ENCODE data around the gene TOM1L2.

The TOM1L2 gene

GRCh38 chr17:17931159-17931558 is 41.0 kb downstream of the TOM1L2 start:
- Histone ChIP-seq H4K5ac (ENCODE audit: low read length) (no peak overlapping the region), H2BK5ac (ENCODE audit: low read length) (no peak overlapping the region), H2BK120ac (ENCODE audit: low read depth, low read length) (no peak overlapping the region), H3K36me3 (ENCODE audit: control insufficient read depth, insufficient read depth, low read length) (no peaks in the 10 kb centered on the region), H3K18ac (ENCODE audit: low read length) (no peak overlapping the region), H3K79me2 (ENCODE audit: control insufficient read depth, insufficient read depth, low read length) (no peaks in the 10 kb centered on the region), H2AK5ac (ENCODE audit: low read length) (no peak overlapping the region), H3K4me3 (ENCODE audit: low read length) (no peak overlapping the region), H3K79me1 (ENCODE audit: low read length) (no peaks in the 10 kb centered on the region), H3K4me1 (ENCODE audit: control insufficient read depth, low read depth, low read length) (peaks cover 11% of the 10 kb centered on the region), H3K27ac (ENCODE audit: low read depth, low read length) (no peak overlapping the region), H3K56ac (ENCODE audit: low read length) (no peak overlapping the region), H3K23ac (ENCODE audit: low read length) (peak overlapping the region; percentile 15), H4K8ac (ENCODE audit: low read depth, low read length) (no peak overlapping the region), H2BK15ac (replicated peaks; ENCODE audit: low read depth) (no peak overlapping the region), H3K9ac (ENCODE audit: low read length) (no peak overlapping the region), H3K27me3 (ENCODE audit: insufficient read depth, low read length, poor library complexity) (no peaks in the 10 kb centered on the region), H3K4me2 (ENCODE audit: low read length) (no peak overlapping the region), H3K4ac (ENCODE audit: low read depth, low read length) (no peak overlapping the region)
- WGBS (ENCODE audit: extremely low coverage, insufficient coverage, low lambda C conversion rate) = 100% methylated on average over 1 of the region's 2 CpGs
- no peak for DNase-seq

DNA sequence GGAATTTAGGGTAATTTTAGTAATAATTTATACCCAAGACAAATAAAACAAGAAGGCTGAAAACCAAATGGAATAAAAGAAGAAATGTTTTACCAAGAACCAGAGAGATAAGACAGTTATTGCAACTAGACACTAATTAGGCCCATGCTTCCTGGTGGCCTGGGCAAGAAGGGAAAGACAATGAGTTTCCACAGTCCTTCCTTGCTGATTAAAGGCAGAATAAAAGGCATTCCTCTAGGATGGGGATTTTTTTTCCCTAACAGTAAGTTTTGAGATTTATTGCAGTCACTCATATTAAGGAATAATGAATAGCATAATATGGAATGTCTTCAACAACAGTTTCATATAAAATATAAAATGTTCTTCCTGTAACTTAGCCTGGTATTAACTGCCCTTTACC is 41.5 kb downstream of the TOM1L2 start:
- Histone ChIP-seq H3K36me3 (ENCODE audit: control insufficient read depth, insufficient read depth, low read length) (no peaks in the 10 kb centered on the region), H3K27me3 (ENCODE audit: insufficient read depth, low read length, poor library complexity) (no peaks in the 10 kb centered on the region), H4K8ac (ENCODE audit: low read depth, low read length) (no peak overlapping the region), H2BK15ac (replicated peaks; ENCODE audit: low read depth) (no peak overlapping the region), H3K4me3 (ENCODE audit: low read length) (no peak overlapping the region), H3K9ac (ENCODE audit: low read length) (no peak overlapping the region), H3K4ac (ENCODE audit: low read depth, low read length) (no peak overlapping the region), H2BK5ac (ENCODE audit: low read length) (no peak overlapping the region), H4K5ac (ENCODE audit: low read length) (no peak overlapping the region), H3K79me2 (ENCODE audit: control insufficient read depth, insufficient read depth, low read length) (no peaks in the 10 kb centered on the region), H3K79me1 (ENCODE audit: low read length) (no peaks in the 10 kb centered on the region), H3K18ac (ENCODE audit: low read length) (no peak overlapping the region), H3K4me1 (ENCODE audit: control insufficient read depth, low read depth, low read length) (peaks cover 8% of the 10 kb centered on the region), H3K27ac (ENCODE audit: low read depth, low read length) (no peak overlapping the region), H3K23ac (ENCODE audit: low read length) (no peak overlapping the region), H3K4me2 (ENCODE audit: low read length) (no peak overlapping the region), H2BK120ac (ENCODE audit: low read depth, low read length) (no peak overlapping the region), H2AK5ac (ENCODE audit: low read length) (no peak overlapping the region), H3K56ac (ENCODE audit: low read length) (no peak overlapping the region)
- DNase-seq = no peak

DNA sequence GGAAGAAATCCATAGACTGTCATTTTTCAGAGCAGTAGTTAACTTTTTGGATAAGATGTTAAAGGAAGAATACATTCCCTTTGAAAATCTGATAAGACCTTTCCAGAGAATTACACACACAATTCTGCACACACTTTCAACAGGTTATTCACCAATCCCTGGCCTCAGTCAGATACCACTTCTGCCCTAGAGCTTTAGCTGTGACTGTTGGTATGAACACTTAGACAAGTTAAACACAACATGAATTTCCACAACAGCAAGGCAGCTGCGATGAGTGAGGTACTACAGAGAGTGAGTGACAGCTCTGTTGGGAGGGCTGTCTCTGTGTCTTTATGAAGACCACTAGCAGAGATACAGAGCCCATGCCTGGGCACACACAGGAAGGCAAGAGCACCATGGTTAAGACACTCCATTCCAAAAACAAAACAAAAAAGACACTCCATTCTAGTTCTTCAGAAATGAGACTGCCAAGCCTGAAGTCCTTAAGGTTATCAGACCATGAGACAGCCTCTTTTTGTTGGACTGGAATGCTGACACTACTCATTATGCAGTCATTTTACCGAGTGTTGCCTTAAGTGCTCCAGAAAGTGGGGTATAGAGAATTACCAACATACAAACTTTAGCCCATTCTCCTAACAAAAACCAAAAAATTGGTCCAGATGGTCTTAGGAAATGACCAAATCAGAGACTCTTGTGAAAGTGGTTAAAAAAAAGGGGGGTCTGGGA is 42.4 kb downstream of the TOM1L2 start:
- no peaks in the 10 kb centered on the region for H3K79me2 ChIP-seq (ENCODE audit: control insufficient read depth, insufficient read depth, low read length)
- H3K27me3 ChIP-seq (ENCODE audit: insufficient read depth, low read length, poor library complexity) = no peaks in the 10 kb centered on the region
- H4K5ac ChIP-seq (ENCODE audit: low read length) = no peak overlapping the region
- DNase-seq = no peak
- H3K4me2 ChIP-seq (ENCODE audit: low read length) = no peak overlapping the region
- no peak overlapping the region for H3K56ac ChIP-seq (ENCODE audit: low read length)
- WGBS (ENCODE audit: extremely low coverage, insufficient coverage, low lambda C conversion rate) = no CpG with 5 or more reads among the region's 2 CpGs
- H3K4me3 ChIP-seq (ENCODE audit: low read length) = no peak overlapping the region
- H4K8ac ChIP-seq (ENCODE audit: low read depth, low read length) = no peak overlapping the region
- no peak overlapping the region for H2BK120ac ChIP-seq (ENCODE audit: low read depth, low read length)
- no peaks in the 10 kb centered on the region for H3K79me1 ChIP-seq (ENCODE audit: low read length)
- H3K4me1 ChIP-seq (ENCODE audit: control insufficient read depth, low read depth, low read length) = peaks cover 8% of the 10 kb centered on the region
- no peak overlapping the region for H2BK5ac ChIP-seq (ENCODE audit: low read length)
- H2BK15ac ChIP-seq (replicated peaks; ENCODE audit: low read depth) = no peak overlapping the region
- H3K23ac ChIP-seq (ENCODE audit: low read length) = no peak overlapping the region
- no peak overlapping the region for H3K4ac ChIP-seq (ENCODE audit: low read depth, low read length)
- no peak overlapping the region for H2AK5ac ChIP-seq (ENCODE audit: low read length)
- no peak overlapping the region for H3K18ac ChIP-seq (ENCODE audit: low read length)
- H3K27ac ChIP-seq (ENCODE audit: low read depth, low read length) = no peak overlapping the region
- H3K9ac ChIP-seq (ENCODE audit: low read length) = no peak overlapping the region
- H3K36me3 ChIP-seq (ENCODE audit: control insufficient read depth, insufficient read depth, low read length) = no peaks in the 10 kb centered on the region

- H3K27ac ChIP-seq (ENCODE audit: low read depth, low read length) = no peak overlapping the region
- no peak overlapping the region for H3K18ac ChIP-seq (ENCODE audit: low read length)
- H2BK5ac ChIP-seq (ENCODE audit: low read length) = no peak overlapping the region
- no peak overlapping the region for H3K9ac ChIP-seq (ENCODE audit: low read length)
- H3K4me1 ChIP-seq (ENCODE audit: control insufficient read depth, low read depth, low read length) = peaks cover 8% of the 10 kb centered on the region
- no peaks in the 10 kb centered on the region for H3K79me1 ChIP-seq (ENCODE audit: low read length)
- no peak overlapping the region for H4K5ac ChIP-seq (ENCODE audit: low read length)
- WGBS (ENCODE audit: extremely low coverage, insufficient coverage, low lambda C conversion rate) = no CpG with 5 or more reads among the region's 12 CpGs
- H4K8ac ChIP-seq (ENCODE audit: low read depth, low read length) = no peak overlapping the region
- H3K4ac ChIP-seq (ENCODE audit: low read depth, low read length) = no peak overlapping the region
- H3K4me2 ChIP-seq (ENCODE audit: low read length) = no peak overlapping the region
- no peaks in the 10 kb centered on the region for H3K36me3 ChIP-seq (ENCODE audit: control insufficient read depth, insufficient read depth, low read length)
- no peaks in the 10 kb centered on the region for H3K27me3 ChIP-seq (ENCODE audit: insufficient read depth, low read length, poor library complexity)
- H2BK120ac ChIP-seq (ENCODE audit: low read depth, low read length) = no peak overlapping the region
- no peak overlapping the region for H3K23ac ChIP-seq (ENCODE audit: low read length)
- H2BK15ac ChIP-seq (replicated peaks; ENCODE audit: low read depth) = no peak overlapping the region
- H2AK5ac ChIP-seq (ENCODE audit: low read length) = no peak overlapping the region
- H3K4me3 ChIP-seq (ENCODE audit: low read length) = no peak overlapping the region
- peak overlapping the region; percentile 22 for H3K56ac ChIP-seq (ENCODE audit: low read length)
- DNase-seq = no peak
- no peaks in the 10 kb centered on the region for H3K79me2 ChIP-seq (ENCODE audit: control insufficient read depth, insufficient read depth, low read length)
Observed at GRCh38 chr17:17928398-17929287, 43.6 kb downstream of the TOM1L2 start.

DNA sequence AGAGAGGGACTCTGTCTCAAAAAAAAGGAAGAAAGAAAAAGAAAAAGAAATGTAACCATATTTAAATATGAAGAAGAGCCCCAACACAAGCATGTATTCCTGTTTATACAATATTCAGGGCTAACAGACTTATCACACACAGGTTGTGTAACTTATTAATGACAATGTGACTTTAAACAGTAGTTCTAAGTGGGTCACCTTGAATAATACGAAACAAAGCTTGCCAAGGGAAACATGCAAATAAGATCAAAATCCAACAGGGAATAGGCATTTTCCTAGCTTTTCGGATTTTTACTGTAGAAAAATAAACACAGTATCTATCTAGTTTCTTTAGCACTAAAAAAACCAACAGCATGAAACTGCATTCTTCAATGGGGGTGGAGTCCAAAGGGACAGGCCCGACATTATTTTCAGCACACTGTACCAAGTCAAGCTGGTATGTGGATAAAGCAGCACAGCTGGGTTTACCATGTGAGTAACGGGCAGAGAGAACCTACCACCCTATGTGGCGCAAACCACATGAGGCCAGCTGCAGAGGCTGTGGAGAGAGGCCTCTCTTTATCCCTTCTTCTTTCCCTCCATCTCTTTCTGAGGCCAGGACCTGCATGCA is 45.3 kb downstream of the TOM1L2 start:
- H3K27me3 ChIP-seq (ENCODE audit: insufficient read depth, low read length, poor library complexity) = no peaks in the 10 kb centered on the region
- no peak overlapping the region for H3K4me3 ChIP-seq (ENCODE audit: low read length)
- no peak overlapping the region for H2BK120ac ChIP-seq (ENCODE audit: low read depth, low read length)
- H3K27ac ChIP-seq (ENCODE audit: low read depth, low read length) = no peak overlapping the region
- H3K4me2 ChIP-seq (ENCODE audit: low read length) = no peak overlapping the region
- H2AK5ac ChIP-seq (ENCODE audit: low read length) = no peak overlapping the region
- no peak overlapping the region for H3K23ac ChIP-seq (ENCODE audit: low read length)
- no peaks in the 10 kb centered on the region for H3K36me3 ChIP-seq (ENCODE audit: control insufficient read depth, insufficient read depth, low read length)
- no peaks in the 10 kb centered on the region for H3K79me2 ChIP-seq (ENCODE audit: control insufficient read depth, insufficient read depth, low read length)
- H3K4ac ChIP-seq (ENCODE audit: low read depth, low read length) = no peak overlapping the region
- H4K5ac ChIP-seq (ENCODE audit: low read length) = no peak overlapping the region
- H2BK15ac ChIP-seq (replicated peaks; ENCODE audit: low read depth) = no peak overlapping the region
- no peak for DNase-seq
- H2BK5ac ChIP-seq (ENCODE audit: low read length) = no peak overlapping the region
- no peak overlapping the region for H3K56ac ChIP-seq (ENCODE audit: low read length)
- peaks cover 15% of the 10 kb centered on the region for H3K4me1 ChIP-seq (ENCODE audit: control insufficient read depth, low read depth, low read length)
- no peak overlapping the region for H3K9ac ChIP-seq (ENCODE audit: low read length)
- no peak overlapping the region for H4K8ac ChIP-seq (ENCODE audit: low read depth, low read length)
- WGBS (ENCODE audit: extremely low coverage, insufficient coverage, low lambda C conversion rate) = no CpG with 5 or more reads among the region's 5 CpGs
- no peaks in the 10 kb centered on the region for H3K79me1 ChIP-seq (ENCODE audit: low read length)
- H3K18ac ChIP-seq (ENCODE audit: low read length) = peak overlapping the region; percentile 32
